NCI-H2227 treated with DMSO at 0.1 percent for 48 hours (cell line): Measurements from ENCODE around the gene NMT1.
"Not testable (repeated sequence)": the region's sequence is repeated elsewhere in the genome, so short reads cannot be mapped to it uniquely, and the experiment has no call there.

Source experiments
- DNase-seq: peaks from one replicate; lab custom pipeline; 2025; lab: John Stamatoyannopoulos, UW

NMT1 gene

DNA sequence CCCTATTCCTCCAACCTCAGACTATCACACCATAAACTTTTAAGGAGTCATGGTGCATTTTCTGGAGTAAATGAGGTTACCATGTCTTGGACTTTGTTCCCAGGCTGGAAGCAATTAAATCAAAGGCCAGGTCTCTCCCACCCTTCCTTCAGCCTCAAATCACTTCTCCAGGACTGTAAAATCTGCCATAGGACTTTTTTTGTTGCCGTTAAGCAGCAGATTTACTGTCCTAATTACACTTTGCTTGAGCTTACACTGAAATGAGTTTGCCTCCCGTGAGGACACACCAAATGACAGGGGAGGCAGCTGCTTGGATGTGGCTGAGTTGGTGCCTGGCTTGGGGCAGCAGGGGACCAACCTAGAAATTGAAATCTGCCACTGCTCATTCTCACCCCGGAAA is 24.4 kb upstream of the NMT1 start:
- DNase-seq: no peak

DNA sequence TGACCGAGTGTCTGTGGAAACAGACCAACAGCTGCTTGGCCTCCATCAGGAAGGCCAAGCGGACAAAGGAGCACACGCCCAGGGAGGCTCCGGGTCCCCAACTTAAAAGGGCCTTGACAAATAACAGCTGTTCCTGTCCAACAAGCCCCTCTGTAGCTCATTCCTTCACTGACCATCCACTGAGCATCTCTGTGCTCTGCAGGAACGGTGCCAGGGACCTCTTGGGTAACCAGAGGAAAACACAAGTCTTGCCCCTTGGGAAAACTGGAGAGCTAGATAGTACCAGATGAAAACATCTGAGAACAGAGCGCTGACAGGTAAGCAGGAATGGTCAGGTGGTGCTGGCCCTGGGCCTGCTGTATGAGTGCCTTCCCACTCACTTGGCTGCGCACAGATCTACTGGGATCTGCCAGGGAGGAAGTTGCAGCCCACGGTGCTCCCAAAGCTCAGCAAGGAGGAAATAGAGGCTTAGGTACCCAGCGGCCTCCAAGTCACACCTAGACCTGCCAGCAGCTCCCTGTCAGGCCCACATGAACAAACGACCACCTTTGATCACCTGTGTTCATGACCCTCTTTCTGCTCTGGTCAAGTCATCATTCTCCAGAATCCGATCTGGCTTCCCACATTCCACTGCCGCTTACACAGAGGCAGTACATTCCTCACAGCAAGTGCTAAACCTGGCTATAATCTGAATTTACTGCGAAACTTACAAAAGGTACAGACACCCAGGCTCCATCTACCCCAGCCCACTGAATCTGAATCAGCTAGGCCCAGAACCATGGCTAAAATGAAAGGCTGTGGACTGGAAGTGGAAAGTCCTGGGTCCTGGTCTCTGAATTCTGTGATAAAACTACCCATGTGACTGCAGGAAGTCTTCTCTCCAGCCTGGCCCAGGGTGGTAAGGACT is 22.1 kb upstream of the NMT1 start:
- DNase-seq: no peak

DNA sequence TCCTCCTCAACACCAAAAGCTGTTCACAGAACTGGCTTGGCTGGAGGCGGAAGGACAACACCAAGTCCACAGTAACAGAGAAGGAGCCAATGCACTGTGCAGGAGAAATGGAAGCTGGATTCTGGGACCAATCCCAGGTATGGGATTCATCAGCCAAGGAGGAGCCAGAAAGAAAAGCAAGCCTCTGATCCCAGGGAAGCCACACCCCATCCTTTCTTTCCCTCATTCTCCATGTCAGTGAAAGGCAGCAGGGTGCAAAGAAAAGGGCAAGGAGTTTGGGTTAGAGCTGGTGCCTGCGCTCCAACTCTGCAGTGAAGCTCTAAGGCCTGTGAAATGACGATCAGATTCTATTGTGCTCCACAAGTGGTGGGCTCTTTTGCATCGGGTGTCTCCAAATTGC is 20.7 kb upstream of the NMT1 start:
- peak; percentile 13 for DNase-seq

DNA sequence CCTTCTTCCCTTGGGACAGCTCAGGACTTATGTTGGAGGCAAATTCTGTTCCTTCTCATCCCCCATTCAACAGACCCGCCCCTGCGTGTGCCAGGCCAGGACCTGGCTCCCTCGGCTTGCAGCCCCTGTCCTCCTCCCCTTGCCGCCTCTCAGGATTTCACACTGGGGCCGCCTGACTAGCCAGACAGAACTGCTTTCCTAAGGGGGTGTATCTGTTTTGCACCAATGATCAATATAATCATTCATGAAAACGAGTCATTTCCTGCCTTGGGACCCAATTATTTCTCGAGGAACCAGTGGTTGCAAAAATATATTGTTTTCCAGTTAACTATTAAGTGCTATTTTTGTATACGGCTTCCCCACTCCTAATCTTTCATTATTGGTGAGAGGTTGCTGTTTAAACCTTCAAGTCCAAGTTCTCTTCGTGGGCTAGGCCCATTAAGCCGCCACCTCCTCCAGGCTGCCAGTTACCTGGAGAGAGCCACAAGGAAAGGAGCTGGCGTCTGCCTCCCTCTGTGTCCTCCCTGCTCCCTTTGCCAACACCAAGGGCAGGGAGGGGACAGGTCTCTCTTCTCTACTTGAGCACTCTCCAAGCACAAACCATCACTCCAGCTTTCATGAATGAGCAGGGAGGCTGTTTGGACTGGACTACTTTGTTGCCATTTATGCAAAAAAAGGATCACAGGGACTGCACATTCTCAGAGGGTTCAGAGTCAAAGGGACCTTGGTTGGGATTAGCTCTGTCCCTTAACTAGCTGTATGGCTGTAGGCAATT is 18.6 kb upstream of the NMT1 start:
- no peak for DNase-seq

DNA sequence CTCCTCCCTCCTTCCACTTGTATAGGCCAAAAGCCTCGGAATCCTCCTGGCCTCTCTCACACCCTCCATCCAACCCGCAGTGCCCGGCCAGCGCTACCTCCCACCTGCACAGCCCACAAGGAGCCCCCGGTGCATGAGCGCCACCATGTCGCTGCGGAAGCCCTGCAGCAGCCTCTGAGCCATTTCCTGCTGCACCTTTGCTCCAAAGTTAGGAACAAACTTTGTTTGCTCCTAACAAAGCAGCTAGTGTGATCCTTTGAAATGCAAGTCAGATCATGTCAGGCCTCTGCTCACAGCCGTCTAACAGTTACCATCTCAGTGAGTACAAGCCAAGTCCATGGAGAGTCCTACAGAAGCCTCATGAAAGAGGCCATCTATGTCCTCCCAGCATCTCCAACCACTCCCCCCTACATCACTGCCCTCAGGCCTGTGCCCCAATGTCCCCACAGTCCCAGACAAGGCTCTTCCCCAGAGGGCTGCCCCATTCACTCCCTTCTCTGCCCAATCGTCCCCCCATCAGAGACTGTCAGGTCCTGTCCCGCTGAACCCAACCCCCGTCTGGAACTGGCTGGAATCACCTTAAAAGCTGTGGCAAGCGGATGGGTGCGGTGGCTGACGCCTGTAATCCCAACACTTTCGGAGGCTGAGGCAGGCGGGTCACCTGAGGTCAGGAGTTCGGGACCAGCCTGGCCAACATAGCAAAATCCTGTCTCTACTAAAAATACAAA is 17.1 kb upstream of the NMT1 start:
- no peak for DNase-seq

DNA sequence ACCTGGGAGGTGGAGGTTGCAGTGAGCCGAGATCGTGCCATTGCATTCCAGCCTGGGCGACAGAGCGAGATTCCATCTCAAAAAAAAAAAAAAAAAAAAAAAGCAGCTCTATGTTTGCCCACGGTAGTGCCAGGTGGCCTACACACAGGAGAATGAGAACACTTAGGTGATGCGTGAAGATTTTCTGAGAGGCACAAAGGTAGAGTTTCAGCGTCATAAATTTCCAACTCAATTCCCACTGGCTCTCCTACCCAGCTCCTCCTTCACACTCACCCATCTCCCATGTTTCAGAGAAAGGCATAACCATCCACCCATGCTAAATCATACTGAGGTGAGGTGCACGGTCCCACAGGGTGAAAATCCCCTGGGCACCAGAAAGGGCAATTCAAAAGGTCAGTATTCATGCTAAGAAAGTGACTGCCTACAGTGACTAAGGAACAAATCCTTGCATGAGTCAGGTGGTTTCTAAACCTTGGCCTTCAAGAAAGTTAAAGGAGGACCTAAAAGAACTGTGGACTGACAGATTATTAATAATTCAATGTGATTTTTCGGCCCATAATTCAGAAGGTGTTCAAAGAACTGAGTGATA is 14.5 kb upstream of the NMT1 start:
- DNase-seq: no peak

DNA sequence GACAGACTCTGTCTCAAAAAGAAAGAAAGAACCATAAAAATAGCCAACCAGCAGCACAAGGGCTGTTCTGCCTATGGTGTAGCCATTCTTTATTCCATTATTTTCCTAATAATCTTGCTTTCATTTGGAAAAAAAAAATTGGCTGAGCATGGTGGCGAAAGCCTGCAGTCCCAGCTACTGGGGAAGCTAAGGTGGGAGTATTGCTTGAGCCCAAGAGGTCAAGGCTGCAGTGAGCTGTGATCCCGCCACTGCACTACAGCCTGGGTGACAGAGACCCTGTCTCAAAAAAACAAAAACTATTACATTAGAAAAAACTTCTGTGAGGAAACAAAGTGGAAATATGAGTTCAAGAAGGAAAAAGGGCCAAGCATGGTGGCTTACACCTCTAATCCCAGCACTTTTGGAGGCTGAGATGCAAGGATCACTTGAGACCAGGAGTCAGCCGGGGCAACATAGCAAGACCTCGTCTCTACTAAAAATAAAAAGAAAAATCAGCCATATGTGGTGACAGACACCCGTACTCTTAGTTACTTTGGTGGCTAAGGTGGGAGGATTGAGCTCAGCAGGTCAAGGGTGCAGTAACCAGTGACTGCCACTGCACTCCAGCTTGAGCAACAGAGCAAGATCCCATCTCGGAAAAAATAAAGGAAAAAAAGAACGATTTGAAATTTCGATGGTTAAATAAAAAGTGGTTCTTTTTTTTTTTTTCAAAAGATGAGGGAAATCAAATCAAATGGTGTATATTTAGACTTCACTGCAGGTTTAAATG is 12.1 kb upstream of the NMT1 start:
- no peak for DNase-seq

DNA sequence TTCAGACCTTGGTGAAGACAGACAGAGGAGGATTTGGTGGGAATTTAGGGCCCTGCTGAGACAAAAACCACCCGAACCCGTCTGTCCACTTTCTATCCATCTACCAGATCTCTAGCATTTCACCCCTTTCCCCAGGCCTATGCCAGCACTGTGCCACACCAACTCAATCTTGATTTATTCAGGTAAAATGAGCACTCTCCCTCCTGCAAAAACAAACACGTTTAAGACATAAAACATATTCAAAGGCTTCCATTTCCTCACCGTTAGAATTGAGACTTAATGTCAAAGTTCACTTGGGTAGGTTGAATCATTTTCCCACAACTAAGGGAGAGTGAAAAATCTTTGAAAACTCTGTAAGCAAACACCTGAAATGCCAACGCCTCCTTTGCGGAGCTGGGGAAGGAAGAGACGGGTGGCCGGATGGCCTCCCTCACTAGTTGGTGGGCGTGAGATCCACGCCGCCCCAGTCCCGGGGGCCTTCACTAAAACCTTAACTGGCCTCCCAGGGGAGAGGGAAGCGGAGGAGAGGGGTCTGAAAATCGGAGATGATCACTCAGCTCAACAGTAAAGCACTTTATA is 10.5 kb upstream of the NMT1 start:
- DNase-seq: peak; percentile 26

DNA sequence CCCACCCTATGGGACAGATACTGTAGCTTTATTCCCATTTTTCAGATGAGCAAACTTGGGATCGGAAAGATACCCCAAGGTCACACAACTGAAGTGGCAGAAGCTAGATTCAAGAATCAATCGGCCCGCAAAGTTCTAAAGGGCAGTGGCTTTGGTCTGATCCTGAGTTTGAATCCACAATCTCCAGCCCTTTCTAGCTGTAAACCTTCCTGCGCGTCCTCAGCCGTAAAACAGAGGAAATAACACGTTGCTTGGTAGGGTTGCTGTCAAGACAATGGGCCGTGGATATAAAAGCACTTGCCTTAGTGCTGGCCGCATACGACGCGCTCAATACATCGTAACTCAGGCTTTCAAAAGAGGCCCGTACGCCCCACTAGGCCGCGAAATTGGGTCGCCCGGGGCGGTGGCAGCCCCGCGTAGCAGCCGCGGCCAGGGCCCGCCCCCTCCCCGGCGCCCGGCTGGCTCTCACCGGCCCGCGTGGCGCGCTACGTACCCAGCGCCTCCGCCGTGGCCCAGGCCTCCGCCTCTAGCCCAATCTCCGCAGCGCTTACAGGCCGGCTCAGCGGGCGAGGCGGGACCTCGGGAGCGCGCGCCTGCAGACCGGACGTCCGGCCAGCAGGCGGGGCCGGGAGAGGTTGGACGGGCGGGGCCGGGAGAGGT is 9.9 kb upstream of the NMT1 start, which contains the start of gene DCAKD:
Gene DCAKD, minus strand, starts transcription at position 573 of the 660 bp plus-strand sequence. CDS start 16,747 bp downstream, outside the sequence.
- peak; percentile 93 for DNase-seq

DNA sequence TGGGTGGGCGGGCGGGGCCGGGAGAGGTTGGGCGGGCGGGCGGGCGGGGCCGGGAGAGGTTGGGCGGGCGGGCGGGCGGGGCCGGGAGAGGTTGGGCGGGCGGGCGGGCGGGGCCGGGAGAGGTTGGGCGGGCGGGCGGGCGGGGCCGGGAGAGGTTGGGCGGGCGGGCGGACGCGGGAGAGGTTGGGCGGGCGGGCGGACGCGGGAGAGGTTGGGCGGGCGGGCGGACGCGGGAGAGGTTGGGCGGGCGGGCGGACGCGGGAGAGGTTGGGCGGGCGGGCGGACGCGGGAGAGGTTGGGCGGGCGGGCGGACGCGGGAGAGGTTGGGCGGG is 9.4 kb upstream of the NMT1 start:
- not testable (repeated sequence) for DNase-seq

DNA sequence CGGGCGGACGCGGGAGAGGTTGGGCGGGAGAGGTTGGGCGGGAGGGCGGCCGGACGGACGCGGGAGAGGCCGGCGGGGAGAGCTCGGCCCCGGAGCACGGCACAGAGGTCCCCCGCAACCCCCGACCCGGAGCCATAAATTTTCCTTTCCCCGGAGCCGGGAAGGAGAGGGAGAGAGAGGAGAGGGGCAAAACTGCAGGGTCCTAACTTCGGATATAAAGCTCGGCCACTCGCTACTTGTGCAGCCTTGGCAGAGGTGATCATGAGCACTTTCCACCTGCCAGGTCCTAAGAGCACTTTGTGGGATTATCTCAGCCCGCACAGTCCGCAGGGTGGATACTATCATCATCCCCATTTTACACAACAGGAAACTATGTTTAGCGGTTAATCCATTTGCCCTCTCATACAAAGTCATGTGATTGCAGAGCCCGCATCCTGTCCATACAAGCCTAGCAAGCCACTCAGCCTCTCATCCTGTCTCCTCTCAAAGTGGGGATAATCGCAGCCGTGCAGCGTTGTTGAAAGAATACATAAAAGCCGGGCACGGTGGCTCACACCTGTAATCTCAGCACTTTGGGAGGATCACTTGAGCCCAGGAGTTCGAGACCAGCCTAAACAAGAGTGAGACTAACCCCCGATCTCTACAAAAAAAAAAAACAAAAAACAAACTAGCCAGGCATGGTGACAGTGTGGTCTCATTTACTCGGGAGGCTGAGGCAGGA is 8.9 kb upstream of the NMT1 start:
- peak; percentile 49 for DNase-seq

DNA sequence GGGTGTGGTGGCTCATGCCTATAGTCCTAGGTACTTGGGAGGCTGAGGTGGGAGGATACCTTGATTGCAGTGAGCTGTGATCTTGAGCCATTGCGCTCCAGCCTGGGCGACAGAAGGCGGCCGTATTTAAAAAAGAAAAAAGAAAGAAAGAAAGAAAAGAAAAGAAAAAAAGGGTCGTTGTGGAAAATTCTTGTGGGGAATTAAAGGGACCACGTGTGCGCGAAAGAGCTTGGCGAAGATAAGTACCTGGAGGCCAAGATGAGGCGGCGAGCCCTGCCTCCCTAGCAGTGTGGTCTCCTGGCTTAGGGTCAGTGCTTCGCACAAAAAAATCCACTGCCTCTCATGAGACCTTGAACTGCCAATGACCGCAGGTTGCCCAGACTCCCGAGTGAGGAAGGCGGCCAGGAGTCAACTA is 728 bp upstream of the NMT1 start:
- DNase-seq: peak; percentile 65

DNA sequence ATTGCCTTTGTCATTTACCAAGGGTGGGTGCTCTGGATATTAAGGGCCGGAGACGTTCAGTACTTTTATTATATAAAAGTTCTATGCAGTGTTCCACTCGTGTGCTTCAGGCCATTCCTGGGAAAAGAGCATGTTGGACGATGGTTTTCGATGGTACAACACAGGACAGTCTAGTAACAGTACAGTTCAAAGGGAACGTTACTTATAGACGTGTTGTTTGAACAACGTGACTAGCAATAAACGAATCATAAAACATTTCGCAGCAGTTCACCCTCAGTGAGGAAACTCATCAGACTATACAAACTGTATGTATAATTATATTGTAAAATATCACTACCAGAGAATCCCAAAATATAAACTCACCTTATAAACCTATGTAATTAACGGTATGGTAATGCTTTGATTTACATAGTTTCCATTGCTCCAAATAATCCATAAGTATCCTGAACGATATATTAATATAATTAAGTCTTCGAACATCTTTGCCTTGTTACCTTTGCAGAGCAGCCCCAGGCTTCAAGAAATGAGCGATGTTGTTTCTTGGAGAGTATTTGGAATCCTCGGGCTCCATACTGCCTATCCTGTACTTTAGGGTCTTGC is 589 bp downstream of the NMT1 start:
- no peak for DNase-seq

DNA sequence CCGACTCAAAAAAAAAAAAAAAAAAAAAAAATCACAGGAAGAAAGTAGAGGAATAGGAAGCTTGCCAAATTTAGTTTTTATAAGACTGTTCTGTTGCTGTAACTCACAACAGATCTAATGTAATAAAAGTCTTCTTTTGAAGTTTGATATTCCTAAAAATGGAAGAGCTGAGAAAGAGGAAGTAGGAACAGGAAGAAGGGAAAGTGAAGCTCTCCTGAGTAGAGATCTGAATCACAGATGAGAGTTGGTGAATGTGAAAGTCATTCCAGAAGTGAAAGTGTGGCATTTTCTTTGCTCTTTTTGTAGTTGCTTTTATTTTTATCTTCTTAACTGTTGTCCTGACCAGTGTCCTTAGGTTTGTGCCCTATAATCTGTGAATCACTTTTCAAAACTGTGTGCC is 2.1 kb downstream of the NMT1 start:
- no peak for DNase-seq

DNA sequence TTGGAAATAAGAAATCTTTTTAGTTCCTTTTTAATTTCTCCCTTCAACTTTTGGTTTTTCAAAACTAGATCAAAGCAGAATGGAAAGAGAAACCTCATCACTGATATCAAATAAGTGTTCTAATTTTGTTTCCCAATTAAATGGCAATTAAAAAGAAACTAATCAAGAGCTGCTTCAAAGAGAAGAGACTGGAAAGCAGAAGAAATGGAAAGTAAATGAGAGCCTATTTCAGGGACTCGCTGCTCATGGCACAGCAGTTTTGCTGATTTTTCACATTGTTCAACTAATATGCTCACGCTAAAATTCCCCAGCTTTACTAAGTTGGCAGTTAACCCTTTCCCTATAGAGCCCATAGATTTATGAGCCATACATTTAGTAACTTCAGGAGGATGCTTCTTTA is 6.5 kb downstream of the NMT1 start:
- DNase-seq: no peak

DNA sequence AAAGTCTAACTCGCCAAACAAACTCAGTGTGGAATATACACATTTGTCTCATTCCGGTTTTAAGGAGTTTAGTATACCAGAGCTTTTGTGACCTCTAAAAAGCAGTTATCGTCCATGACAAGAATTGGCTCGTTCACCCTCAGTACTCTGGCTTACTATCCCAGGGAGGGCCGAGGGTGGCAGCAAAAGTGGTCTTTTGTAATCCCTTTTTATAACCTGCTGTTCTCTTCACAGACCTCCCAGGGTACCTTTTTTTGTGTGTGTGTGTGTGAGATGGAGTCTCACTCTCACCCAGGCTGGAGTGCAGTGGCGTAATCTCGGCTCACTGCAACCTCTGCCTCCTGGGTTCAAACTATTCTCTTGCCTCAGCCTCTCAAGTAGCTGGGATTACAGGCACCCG is 8.9 kb downstream of the NMT1 start:
- no peak for DNase-seq

DNA sequence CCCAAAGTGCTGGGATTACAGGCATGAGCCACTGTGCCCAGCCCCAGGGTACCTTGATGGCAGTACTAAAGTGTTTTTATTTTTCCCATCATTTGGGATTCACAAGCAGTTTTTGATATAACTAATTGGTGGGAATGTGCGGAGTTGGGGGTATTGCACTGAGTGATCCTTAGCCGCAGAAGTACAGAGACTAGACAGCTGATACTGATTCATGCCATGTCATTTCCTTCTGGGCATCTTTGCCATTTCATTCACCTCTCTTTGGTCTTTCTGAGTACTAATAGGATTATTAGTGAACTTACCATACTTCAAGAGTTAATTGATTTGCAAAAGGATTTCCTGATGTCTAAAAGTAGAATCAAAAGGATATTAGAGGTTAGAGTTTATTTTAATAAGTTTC is 9.7 kb downstream of the NMT1 start:
- no peak for DNase-seq

DNA sequence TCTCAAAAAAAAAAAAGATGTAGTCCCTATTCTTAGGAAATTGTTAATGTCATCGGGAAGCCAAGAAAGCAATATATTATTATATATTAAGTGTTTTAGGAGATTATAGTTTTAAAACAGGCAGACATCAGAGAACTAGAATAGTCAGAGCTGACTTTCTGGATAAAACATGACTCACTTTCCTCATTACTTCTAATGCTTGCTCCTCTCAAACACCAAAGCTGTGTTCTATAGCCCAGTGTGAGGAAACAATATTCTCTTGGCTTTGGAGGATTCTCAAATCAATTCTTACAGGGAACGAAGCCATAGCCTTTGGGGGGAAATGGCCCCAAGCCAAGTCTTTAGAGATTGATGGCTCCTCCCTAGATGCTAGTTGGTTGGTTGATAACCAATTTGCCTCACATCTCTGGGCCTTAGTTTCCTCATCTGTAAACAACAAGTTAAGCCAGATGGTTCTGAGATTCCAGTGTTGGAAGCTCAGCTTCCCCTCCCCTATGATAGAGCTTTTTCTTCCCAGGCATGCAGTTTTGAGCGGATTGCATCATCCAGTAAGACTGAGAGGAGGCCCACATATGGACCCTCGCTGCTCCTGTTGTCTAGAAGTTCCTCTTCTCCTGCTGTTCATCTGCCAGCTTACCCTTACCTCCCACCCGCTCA is 12.4 kb downstream of the NMT1 start:
- DNase-seq: no peak

DNA sequence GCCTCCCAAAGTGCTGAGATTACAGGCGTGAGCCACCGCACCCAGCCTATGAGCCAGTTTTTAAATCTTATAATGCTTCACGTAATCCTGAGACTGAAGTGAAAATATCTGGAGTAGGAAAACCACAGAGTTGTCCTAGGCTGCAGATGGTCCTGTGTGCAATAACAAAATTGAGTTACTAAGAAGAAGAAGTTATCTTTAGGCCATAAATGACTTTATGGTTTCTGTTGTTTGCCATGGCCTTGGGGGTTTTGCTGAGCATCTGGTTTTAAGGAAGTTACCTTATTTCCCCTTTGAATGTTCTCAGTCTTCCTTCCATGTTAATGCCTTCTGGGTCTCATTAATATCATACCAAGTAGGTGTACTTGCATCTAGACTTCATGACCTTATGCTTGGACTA is 16.5 kb downstream of the NMT1 start:
- no peak for DNase-seq
